Endometrium (tissue), 2 donors: Measurements from ENCODE around the gene C6orf163.
"Not testable (repeated sequence)": the region's sequence is repeated elsewhere in the genome, so short reads cannot be mapped to it uniquely, and the experiment has no call there.

Experiments used
- FAIRE-seq: peaks from 2 replicates; lab custom pipeline; 2012; peaks lifted over from hg19 to GRCh38; lab: Jason Lieb, UNC
- donor health status: control.
- donor health status: control.

C6orf163 gene

DNA sequence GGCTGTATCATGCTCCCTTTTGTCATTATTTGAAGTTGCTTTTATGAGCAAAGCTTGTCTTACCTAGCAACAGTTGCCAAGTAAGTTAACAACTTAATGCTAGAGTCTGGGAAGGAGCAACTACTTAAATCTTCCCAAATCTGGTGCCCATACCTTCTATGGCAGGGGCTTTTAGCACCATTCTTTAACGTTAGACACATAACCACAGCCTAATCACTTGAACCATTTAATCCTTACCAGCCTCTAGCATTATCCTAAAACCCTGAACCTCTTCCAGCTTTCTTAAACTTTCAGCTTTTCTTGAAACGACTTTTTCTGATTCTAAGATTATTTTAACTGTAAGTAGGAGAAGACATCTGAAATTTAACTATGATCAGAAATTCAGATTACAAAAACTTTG is at the start of gene C6orf163:
Gene C6orf163, plus strand, starts transcription at position 83 of the 400 bp plus-strand sequence. Its CDS starts 287 bp downstream, at position 370.
- FAIRE-seq, result no peak

DNA sequence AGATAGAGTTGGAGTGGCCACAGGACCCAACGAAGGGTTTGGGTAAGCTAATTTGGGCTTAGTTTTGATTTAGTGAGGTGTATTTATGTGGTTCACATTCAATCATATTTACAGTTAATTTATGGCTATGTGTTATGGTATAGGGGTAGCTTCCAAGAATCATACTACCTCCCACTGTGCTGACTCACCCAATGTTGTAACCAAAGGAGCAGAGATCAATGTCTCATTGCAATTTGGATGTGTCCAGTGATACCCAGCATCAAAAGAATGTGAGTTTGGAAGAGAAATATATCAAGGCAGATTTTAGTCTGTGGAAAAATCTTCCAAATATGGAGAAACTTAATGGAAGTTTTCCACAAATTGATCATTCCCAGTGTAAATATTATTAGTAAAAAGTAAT is 47.5 kb upstream of the C6orf163 start:
- FAIRE-seq, result no peak

DNA sequence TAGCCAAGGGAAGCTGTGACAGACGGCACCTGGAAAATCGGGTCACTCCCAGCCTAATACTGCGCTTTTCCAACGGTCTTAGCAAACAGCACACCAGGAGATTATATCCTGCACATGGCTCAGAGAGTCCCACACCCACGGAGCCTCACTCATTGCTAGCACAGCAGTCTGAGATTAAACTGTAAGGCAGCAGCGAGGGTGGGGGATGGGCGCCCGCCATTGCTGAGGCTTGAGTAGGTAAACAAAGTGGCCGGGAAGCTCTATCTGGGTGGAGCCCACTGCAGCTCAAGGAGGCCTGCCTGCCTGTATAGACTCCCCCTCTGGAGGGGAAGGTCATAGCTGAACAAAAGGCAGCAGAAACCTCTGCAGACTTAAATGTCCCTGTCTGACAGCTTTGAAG is 43.3 kb upstream of the C6orf163 start:
- FAIRE-seq, result not testable (repeated sequence)

DNA sequence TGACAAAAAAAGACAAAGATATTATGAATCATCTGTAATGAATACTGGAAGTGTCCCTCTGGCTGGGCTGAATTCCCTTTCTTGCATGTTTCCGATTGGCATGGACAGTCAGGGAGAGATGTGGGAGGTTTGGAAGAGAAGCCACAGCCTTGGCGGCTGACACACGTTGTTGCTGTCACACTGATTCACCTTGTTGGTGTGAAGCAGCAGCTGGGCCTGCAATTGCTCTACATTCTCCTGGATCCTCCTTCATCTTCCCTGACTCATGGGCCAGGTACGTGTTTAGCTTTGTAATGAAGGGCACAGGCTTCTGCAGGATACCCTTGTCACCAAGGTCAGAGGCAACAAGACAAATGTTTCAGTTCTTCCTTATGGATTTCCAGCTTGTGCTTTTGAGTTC is 35.6 kb upstream of the C6orf163 start:
- no peak for FAIRE-seq

DNA sequence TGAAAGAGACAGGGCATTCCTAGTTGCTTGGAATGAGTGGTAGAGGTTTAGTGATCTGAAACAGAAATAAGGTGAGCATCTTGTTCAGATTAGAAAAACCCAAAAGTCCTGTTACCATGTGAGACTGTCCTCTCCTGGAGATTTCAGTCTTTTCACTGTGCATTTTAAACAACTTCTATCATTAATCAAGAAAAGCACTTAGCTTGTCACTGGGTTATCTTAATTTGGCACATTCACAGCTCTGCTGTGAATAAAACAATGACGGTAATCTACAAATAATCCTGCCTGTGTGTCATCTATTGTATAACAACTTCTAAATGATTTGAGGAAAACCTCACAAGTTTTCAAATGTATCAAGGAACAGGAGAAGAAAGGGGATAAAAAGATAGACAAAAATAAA is 31.8 kb upstream of the C6orf163 start:
- FAIRE-seq, result no peak

DNA sequence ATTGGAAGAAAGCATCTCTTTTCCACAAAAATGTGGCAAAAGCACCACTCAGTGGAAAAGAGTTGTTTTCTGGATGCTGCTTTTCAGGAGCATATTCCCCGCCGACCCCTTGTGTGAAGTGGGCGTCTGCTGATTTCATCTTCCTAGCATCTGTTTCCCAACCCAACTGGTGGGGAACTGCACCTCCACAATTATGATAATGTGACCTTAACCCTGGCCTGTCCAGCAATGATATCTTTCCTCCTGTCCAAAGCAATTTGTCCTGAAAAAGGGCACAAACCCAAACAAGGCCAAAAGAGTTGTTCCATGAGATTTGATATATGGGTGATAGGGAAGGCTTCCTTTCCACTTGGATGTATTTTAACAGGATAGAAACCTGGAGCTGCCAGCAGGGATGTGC is 29.5 kb upstream of the C6orf163 start:
- FAIRE-seq, result no peak

DNA sequence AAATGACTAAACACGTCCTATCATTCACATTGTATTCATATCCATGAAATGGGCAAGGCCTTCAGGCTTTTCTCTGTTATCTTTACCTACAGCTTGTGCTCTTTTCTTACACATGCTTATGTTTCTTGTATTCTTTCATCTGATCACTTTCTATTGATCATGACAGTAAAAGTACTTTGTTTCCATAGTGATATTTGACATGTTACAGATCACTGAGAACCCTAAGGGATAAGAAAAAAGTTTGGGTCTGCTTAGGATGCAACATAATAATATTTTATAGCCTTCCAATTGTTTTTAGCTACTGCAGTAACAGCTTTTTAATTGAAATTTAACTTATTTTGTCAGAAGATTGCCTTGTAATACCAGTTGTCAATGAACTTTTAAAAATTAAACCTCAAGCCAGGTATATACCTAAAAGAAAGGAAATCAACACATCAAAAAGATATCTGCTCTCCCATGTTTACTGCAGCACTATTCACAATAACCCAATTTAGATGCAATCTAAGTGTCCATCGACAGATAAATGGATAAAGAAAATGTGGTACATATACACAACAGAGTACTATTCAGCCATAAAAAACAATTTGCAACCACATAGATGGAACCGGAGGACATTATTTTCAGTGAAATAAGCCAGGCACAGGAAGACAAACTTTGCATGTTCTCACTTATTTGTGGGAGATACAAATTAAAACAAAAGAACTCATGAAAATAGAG is 25.2 kb upstream of the C6orf163 start:
- no peak for FAIRE-seq

DNA sequence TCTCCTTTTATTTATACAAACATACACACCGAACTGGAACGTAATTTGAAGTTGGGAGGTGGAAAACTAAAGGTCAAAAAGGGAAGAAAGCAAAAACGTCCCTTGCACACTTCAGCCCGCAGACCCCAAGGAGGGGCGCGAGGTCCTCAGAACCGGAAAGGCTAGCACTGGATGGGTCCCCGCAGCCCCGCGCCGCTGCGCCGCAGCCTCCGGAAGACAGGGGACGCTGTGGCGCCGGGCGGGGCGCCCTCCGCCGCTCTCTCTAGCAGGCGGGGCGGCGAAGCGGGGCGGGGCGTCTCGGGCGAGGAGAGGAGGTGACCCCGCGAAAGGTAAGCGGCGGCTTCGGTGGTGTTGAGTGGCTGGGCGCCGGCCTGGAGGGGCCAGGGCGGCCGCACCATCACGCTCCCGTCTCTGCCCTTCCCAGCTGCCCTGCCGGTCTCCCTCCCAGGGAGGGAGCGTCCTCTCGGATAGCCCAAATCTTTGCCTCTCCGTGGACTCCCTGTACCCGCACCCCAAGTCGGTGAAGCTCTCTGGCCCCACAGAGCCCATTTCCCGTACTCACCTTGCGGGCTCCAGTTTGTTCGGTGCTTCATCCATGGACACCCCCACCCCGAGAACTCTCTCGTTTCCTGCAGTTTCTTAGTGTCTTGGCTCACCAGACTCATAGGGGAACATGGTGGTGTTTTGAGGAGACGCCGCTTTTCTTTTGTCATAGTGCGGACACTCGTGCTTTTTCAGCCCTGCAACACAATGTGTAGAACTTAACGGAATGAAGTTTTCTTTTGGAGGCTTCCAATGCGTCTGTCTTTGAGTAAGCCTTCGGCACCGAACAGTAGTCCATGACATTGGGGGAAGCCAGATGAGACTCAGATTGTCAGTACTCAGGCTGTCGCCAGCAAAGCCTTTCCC is 22.1 kb upstream of the C6orf163 start, which contains the start of gene SMIM8:
Gene SMIM8, plus strand, starts transcription at position 285 of the 909 bp plus-strand sequence. CDS start 14,444 bp downstream, outside the sequence.
- no peak for FAIRE-seq

DNA sequence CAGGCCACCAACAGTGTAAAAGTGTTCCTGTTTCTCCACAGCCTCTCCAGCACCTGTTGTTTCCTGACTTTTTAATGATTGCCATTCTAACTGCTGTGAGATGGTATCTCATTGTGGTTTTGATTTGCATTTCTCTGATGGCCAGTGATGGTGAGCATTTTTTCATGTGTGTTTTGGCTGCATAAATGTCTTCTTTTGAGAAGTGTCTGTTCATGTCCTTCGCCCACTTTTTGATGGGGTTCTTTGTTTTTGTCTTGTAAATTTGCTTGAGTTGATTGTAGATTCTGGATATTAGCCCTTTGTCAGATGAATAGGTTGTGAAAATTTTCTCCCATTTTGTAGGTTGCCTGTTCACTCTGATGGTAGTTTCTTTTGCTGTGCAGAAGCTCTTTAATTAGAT is 20.7 kb upstream of the C6orf163 start:
- not testable (repeated sequence) for FAIRE-seq

DNA sequence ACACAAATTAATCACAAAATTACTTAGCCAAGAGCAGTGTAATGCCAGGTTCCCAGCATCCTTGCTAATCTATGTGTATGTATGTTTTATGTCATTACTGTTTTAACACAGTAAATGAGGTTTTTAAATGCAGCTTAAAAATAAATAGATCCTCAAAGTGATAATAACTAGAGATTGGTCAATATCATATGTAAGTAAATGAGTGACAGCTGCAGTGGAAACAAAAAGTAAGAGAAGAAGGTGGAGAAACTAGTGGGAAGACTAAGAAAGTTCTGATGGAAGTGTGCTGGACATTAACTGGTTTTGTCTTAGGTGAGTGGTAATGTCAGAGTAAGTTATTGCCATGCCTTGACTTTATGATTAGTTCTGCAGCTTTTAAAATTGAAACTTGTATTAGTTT is 13.7 kb upstream of the C6orf163 start:
- no peak for FAIRE-seq

DNA sequence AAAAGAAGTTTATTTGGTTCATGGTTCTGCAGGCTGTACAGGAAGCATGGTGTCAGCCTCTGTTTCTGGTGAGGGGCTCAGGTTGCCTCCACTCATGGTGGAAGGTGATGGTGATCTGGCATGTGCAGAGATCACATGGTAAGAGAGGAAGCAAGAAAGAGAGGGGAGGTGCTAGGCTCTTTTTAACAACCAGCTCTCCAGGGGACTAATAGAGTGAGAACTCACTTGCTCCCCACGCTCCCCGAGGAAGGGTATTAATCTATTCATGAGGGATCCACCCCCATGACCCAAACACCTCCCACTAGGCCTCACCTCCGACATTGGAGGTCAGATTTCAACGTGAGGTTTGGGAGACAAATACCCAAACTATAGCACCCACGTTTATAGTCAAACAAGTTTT is 11.6 kb upstream of the C6orf163 start:
- no peak for FAIRE-seq

DNA sequence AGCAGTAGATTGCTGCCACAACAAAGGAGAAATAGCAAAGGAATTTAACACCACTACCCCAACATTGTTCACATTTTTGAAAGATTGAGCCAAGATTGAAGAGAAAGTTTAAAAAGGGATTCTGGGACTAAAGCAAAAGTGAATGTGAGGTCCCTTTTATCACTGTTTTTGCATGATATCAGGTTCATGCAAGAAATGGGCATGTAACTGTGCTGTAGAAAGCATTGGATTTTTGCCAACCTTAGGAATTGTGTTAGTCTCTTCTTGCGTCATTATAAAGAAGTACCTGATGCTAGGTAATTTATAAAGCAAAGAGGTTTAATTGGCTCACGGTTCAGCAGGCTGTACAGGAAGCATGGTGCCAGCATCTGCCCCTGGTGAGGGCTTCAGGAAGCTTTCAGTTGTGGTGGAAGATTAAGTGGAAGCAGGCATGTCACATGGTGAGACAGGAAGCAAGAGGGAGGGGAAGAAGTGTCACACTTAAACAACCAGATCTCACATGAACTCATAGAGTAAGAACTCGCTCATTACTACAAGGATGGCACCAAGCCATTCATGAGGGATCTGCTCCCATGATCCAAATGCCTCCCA is 10.9 kb upstream of the C6orf163 start:
- no peak for FAIRE-seq

DNA sequence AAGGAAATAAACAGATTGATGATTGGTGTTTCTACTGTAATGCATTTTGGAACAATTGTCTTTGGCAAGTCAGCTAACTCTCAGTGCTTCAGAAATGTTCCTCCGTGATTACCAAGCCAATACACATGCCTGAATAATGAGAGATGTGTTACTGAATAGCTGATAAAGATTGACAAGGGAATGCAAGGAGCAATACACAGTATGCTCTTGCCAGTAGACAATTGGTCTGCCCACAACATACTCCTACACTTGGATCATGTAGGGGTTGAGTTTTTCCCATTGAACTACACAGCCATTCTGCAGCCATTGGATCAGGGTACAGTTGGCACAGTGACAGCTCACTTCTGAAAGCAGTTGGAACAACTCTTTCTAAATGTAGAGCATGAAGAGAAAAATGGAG is 9.9 kb upstream of the C6orf163 start:
- FAIRE-seq, result no peak

DNA sequence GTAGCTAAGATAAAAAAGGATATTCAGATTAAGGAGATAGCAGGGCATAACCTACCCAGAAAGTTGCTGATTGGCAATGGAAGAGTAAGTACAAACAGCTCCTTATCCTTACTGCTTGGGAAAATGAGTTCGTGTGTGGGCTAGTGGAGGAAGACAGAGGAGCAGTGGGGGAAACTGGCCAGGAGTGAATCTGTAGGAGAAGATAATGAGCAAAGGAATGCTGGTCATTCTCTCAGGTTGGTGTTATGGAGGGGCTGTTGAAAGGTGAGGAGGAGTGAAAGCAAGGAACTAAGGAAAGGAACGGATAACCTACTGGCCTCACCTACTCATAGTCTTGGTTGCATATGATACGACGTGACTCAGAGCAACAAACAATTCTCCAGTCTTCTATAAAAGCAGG is 8.2 kb upstream of the C6orf163 start:
- FAIRE-seq, result no peak

DNA sequence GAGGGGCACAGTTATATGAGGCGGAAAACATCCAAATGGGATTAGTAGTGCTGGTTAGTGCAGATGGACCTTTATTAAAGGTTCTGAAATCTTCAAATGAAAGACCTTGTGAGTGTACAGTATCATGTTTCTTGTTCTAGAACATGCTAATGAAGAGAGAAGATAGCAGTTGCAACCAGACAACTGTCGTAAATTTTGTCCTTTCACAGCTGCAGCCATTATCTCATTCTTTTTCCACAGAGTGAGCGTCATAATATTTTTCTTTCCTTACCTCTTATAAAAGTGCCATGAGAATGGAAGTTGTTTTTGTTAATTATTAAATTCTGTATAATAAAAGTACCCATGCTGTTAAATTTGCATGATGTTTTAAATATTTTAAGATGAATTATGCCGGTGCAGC is 4.4 kb upstream of the C6orf163 start:
- no peak for FAIRE-seq

DNA sequence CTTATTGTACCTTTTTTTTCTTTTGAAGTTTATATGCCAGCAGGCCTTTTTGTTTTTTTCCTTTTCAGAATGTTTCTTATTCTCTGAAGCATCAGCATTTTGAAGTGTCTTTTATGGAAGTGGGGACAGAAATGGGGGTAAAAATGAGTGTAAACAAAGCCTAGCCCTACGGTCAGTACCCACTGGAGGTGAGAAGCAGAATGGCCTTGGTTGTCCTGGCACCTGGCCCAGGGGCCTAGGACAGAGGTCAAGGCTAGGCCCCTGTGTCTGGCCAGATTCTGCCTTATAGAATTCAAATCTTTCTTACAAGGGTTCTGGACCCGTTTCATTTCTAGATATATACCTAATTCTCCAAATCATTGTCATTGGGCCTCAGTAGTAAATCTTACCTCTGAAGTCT is 3.5 kb upstream of the C6orf163 start:
- no peak for FAIRE-seq

DNA sequence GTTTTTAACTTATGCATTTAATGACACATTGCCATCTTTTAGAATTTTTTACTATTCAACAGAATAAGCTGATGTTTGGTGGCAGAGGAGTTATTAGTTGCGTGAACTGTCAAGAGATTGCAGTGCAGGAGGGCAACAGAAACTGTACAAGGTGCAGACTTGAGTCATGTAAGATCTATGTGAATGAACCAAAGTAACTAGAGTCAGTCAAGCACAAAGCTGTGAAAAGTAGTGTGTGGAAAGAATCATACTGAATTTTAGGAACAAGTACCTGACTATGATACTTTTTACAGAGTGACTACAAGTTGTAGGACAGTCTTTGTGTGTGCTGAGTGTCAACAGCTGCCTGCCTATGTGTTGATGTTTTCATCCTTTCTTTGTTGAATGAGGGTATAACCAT is 2.7 kb upstream of the C6orf163 start:
- FAIRE-seq, result no peak

DNA sequence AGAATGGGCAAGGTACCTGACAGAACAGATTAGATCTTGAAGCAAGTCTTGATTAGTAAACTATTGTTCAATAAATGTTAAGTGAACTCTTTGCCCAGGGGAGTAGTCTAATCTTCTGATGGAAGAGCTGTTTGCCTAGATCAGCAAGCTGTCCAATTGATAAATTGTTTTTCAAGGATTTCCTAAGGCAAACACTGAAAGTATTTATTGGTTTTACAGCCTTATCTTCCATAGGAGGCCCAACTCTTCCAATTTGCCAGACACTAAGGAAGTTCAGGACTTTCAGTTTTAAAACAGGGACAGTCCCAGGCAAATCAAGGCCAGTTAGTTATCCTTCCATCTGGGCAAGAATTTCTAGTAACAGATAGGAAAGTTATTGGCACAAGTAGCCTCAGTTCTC is 1.8 kb upstream of the C6orf163 start:
- no peak for FAIRE-seq

DNA sequence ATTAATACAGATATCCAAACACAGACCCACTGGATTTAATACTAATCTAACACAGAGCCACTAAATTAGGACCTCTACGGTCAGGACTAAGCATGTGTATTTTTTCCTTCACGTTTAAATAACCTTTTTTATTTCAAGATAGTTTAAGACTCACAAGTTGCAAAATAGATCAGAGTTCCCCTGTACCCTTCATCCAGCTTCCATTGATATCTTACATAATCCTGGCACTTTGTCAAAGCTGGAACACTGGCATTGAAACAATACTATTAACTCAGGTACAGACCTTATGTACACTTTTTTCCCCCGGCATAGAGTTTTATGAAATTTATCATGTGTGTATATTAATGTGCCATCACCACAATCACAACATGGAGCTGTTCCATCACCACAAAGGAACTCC is 2.1 kb downstream of the C6orf163 start:
- FAIRE-seq, result no peak

DNA sequence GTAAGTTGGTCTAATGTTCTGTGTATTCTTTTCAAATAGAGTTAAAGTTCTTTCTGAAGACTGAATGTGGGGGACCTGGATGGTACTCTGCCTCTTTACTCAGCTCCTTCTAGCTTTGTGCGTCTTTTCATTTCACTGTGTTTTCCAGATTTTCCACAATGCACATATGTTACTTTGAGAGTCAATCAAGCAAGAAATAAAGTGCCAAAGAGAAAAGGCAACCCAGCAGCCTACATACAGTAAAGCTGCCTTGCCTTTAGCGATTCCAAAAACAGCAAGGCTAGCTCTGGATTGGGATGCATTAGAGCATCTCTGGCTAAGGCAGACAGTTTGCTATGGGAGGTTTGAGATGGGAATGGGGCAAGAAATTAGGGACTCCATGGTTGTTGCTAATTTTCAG is 5.3 kb downstream of the C6orf163 start:
- FAIRE-seq, result no peak

DNA sequence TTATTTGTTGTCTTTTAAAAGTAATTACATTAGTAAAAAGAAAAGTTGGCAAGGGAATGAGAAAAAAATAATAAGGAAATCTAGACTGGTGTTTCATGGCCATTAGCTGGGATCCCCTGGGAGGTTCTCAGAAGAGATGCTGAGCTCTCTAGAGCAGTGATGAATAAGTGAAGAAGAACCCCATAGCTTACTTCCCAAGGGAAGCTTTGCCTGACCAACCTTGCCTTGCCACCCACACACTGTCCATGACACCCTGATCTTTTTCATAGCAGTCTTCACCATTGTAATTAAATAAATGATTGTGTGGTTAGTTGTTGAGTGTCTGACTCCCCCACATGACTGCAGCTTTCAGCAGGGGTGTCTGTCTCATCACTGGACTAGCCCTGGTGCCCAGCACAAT is 5.9 kb downstream of the C6orf163 start:
- no peak for FAIRE-seq

DNA sequence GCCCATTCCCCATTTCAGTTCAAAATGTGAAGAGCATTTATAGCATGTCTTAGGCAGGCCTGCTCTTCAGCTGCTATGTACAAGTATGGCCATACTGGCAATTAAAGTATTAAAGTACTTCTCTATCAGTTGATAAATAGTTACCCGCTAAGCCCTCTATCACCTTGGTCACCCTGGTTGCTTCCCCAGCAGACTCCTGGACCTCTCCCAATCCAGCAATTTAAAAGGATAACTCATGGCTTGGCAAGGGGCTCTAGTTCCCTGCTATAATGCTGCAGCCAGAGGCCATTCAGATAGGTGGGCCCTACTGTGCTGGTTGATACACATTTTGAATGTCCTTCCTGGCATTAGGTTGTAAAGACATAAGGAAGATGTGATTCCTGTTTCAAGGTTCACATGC is 7.0 kb downstream of the C6orf163 start:
- FAIRE-seq, result no peak

DNA sequence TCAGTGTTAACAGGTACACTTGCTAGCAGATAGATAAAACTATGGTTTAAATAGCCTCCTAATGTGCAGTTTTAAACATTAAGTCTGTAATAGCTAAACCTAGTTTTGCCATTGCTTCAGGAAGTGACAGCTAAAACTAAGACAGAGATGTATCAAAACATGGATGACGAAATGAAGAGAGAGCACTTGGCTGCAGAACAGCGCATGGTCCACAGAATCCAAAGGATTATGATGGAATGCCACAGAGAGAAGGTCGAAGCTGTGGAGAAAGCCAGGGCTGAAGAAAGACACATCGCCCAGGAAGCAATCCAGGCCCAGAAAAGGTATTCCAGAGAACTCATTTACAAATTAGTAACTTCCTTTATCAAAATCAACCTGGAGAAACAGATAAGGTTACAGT is 11.6 kb downstream of the C6orf163 start:
- FAIRE-seq, result no peak
